AG04449 (cell line): ENCODE data around the gene URB2.

Source experiments
- CTCF ChIA-PET: fragments of 350-600 bp; formaldehyde crosslinking; extraction: SDS; loops from one replicate; lab custom pipeline; 2021; ENCODE audit warnings: antibody characterized with exemption; lab: Yijun Ruan, JAX
- POLR2A ChIA-PET: fragments of 400-600, 350-600 bp; formaldehyde crosslinking; extraction: SDS; loops from one replicate; lab custom pipeline; 2020; ENCODE audit warnings: antibody characterized with exemption, inconsistent platforms; lab: Yijun Ruan, JAX
- DNase-seq: peaks from one replicate; pipeline ENCODE4 v3.0.0-alpha.2; 2010; ENCODE audit warnings: low read depth, low spot score
- H3K4me3 ChIP-seq: 2 replicates; pipeline ENCODE4 v1.5.1; 2011; ENCODE audit warnings: low read depth, mild to moderate bottlenecking, control low read depth, low read length
- CTCF ChIP-seq: IDR thresholded peaks from one replicate; pipeline ENCODE4 v1.5.1; 2011; ENCODE audit warnings: mild to moderate bottlenecking, moderate library complexity, low read length, control low read depth, inconsistent platforms; ENCODE audit not compliant: insufficient read depth; ENCODE audit errors: missing control alignments

Gene URB2

DNA sequence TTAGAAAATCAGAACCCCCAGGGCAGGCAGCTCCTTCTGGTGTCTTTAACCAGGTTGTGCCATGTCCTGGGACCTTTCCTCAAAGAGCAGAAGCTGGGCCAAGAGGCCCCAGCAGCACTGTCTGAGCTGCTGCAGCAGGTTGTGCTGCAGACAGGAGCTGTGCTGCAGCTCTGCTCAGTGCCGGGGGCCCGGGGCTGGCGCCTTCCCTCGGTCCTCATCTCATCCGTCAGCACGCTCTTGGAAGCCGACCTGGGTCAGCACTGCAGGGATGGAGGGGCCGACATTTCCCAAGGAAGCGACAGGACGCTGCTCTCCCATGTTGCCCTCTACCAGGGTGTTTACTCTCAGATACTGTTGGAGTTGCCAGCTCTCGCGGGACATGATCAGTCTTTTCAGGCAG, 11.7 kb downstream of the URB2 start:
- no peak overlapping the region for H3K4me3 ChIP-seq
- no peak for TF ChIP-seq CTCF
- CTCF ChIA-PET = interaction anchor here (1.1 to 1.5 kb wide), 2 partner anchors 79 to 80 kb away, joined by 3 to 4 read pairs; partner anchors contain the start of gene ABCB10
- POLR2A ChIA-PET = no interaction called here
- no peak for DNase-seq

GRCh38 chr1:229640455-229640854, 14.4 kb downstream of the URB2 start:
- no peak overlapping the region for H3K4me3 ChIP-seq
- CTCF ChIA-PET = interaction anchor here (1.1 kb wide), 1 partner anchor 11 kb away, joined by 3 read pairs; no protein-coding TSS in a partner anchor
- POLR2A ChIA-PET = no interaction called here
- DNase-seq = no peak
- TF ChIP-seq CTCF = no peak

GRCh38 chr1:229641306-229641705, 15.3 kb downstream of the URB2 start:
- CTCF ChIA-PET = interaction anchor here (1.1 kb wide), 1 partner anchor 10 kb away, joined by 3 read pairs; no protein-coding TSS in a partner anchor
- DNase-seq = no peak

DNA sequence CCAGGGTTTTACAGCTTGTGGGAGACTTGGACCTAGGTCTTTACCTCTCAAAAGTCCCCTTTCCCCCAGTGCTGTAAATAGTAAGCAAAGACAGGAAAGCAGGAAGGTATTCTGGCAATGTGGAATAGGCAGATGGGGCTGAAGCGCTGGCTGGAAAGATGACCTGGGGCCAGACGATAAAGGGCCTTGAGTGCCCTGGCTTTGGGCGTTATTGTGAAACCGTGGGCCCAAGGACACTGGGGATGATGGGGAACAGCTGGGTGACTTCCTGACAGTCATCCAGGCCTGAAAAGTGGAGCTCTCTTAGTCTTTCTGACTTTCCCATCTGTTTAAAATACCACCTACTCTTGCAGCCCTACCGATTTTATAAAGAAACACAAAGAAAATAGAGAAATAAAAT, 16.3 kb downstream of the URB2 start:
- CTCF ChIA-PET = no interaction called here
- POLR2A ChIA-PET = no interaction called here
- no peak overlapping the region for H3K4me3 ChIP-seq
- no peak for DNase-seq
- TF ChIP-seq CTCF = no peak

More at GRCh38 chr1:229641306-229641705, 15.3 kb downstream of the URB2 start:
- POLR2A ChIA-PET = no interaction called here
- no peak overlapping the region for H3K4me3 ChIP-seq
- TF ChIP-seq CTCF = no peak

DNA sequence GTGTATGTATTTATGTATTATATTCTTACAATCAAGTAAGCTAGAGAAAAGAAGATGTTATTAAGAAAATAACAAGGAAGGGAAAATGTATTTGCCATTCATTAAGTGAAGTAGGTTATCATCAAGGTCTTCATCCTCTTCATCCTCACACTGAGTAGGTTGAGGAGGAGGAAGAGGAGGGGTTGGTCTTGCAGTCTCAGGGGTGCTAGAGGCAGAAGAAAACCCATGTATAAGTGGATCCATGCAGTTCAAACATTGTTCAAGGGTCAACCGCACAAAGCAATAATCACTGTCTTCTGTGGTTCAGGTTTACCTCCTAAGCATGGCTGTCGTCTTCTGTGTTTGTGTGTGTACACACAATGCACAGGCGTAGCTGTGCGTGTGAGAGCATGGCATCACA, 16.9 kb downstream of the URB2 start:
- no peak for TF ChIP-seq CTCF
- POLR2A ChIA-PET = no interaction called here
- CTCF ChIA-PET = no interaction called here
- no peak overlapping the region for H3K4me3 ChIP-seq
- no peak for DNase-seq

GRCh38 chr1:229643996-229644745, 18.1 kb downstream of the URB2 start:
- POLR2A ChIA-PET = no interaction called here
- H3K4me3 ChIP-seq = no peak overlapping the region
- CTCF ChIA-PET = no interaction called here
- no peak for DNase-seq
- TF ChIP-seq CTCF = no peak
